Measurements from ENCODE around the gene NAP1L4. TPM values are rescaled to one million over a fixed set of nuclear protein-coding genes. Genes with fewer than 3 reads are reported as not detected.
A peak's percentile ranks its signal among the peaks of the same experiment; 100 is the strongest.

NAP1L4 gene
- total and polyA plus RNA-seq, 2 experiments from 2014 or later, result 68.8 to 121 TPM

DNA sequence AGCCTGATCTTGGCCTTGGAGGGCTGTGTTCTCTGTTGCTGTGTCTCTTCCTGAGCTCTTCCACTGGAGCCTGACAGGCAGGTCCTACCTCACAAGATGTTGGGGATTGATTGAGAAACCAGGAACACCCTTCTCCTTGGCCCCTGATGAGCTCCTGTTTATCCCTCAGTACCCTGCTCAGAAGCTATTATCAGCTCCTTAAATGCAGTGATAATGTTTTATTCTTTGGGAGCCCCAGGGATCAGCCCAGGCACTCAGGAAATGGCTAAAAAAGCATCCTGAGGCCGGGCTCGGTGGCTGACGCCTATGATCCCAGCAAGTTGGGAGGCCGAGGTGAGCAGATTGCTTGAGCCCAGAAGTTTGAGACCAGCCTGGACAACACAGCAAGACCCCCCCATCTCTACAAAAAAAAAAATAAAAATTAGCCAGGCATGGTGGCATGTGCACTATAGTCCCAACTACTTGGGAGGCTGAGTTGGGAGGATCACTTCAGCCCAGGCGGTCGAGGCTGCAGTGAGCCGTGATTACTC lies 58.0 kb downstream of the NAP1L4 start:
- Histone ChIP-seq H3K27ac (no peak overlapping the region), H3K27me3 (replicated peaks; ENCODE audit: insufficient read depth) (no peaks in the 10 kb centered on the region), H3K9me2 (ENCODE audit: insufficient read depth) (no peaks in the 10 kb centered on the region), H2AFZ (no peak overlapping the region), H3K4me3 (no peak overlapping the region), H3K79me2 (ENCODE audit: insufficient read depth) (no peaks in the 10 kb centered on the region), H3K36me3 (ENCODE audit: low read depth) (no peaks in the 10 kb centered on the region), H3K4me2 (ENCODE audit: unreplicated experiment) (no peak overlapping the region), H3K9ac (no peak overlapping the region), H3F3A (ENCODE audit: insufficient read depth) (peaks cover 8% of the 10 kb centered on the region; the same call in 1 of the 2 replicates), H4K20me1 (ENCODE audit: insufficient read depth) (no peaks in the 10 kb centered on the region), H3K9me3 (ENCODE audit: low read depth) (no peaks in the 10 kb centered on the region), H3K4me1 (ENCODE audit: insufficient read depth) (peaks cover 14% of the 10 kb centered on the region)
- TF ChIP-seq EZH2phosphoT487 (IDR thresholded peaks at IDR 0.05; ENCODE audit: insufficient read depth, low read depth), result no peak
- TF ChIP-seq EZH2 (IDR thresholded peaks at IDR 0.05; ENCODE audit: insufficient read depth, poor library complexity, severe bottlenecking), result no peak
- 93% methylated on average over 7 of the region's 7 CpGs for WGBS, 2 experiments (ENCODE audit: low coverage in 1 of 2, low lambda C conversion rate in 2 of 2, missing lambda C conversion rate in 2 of 2)
- in situ Hi-C loops (cut with MboI), result no loop called here
- no peak for DNase-seq

DNA sequence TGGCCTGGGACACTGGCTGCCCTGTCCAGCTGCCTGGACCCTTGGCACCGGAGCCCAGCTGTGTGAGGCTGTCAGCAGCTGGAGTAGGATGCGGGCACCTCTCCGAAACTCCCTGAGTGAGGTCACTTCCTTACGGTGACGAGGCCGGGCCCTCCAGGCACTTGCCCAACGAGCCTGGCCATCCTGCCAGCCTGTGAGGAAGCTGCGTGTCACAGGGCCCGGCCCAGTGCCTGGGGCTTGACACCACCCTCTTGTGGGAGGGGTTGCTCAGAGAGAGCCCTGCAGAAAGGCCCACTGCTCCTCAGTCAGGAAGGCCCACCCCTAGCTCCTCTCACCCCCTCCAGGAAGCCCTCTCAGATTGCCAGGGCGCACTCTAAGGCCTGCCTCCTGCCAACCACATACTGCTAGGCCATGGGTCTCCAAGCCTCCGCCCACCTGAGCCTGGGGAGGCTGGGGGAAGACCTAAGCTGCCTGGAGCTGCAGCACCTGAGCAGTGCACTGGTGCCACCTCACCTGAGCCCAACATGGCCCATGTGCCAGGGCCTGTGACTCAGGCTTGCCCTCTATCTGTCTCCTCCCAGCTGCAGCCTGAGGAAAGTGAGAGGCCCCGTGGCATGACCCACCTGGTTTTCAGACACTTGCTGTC lies 58.6 kb downstream of the NAP1L4 start:
- H3K27me3 ChIP-seq (replicated peaks; ENCODE audit: insufficient read depth), result no peaks in the 10 kb centered on the region
- in situ Hi-C loops (cut with MboI), result no loop called here
- peaks cover 14% of the 10 kb centered on the region for H3K4me1 ChIP-seq (ENCODE audit: insufficient read depth)
- peak overlapping the region; percentile 62 for H3K4me2 ChIP-seq (ENCODE audit: unreplicated experiment)
- H3K9me2 ChIP-seq (ENCODE audit: insufficient read depth), result no peaks in the 10 kb centered on the region
- peaks cover 8% of the 10 kb centered on the region; the same call in 1 of the 2 replicates for H3F3A ChIP-seq (ENCODE audit: insufficient read depth)
- peak; percentile 97 for DNase-seq
- H2AFZ ChIP-seq, result no peak overlapping the region
- H3K9me3 ChIP-seq (ENCODE audit: low read depth), result no peaks in the 10 kb centered on the region
- H3K4me3 ChIP-seq, result peak overlapping the region; percentile 26; the same call in 1 of the 2 replicates
- H3K36me3 ChIP-seq (ENCODE audit: low read depth), result no peaks in the 10 kb centered on the region
- H3K27ac ChIP-seq, result peak overlapping the region; percentile 82
- H3K9ac ChIP-seq, result peak overlapping the region; percentile 73
- no peaks in the 10 kb centered on the region for H4K20me1 ChIP-seq (ENCODE audit: insufficient read depth)
- no peaks in the 10 kb centered on the region for H3K79me2 ChIP-seq (ENCODE audit: insufficient read depth)
- no peak for TF ChIP-seq EZH2 (IDR thresholded peaks at IDR 0.05; ENCODE audit: insufficient read depth, poor library complexity, severe bottlenecking)
- TF ChIP-seq EZH2phosphoT487 (IDR thresholded peaks at IDR 0.05; ENCODE audit: insufficient read depth, low read depth), result no peak
- WGBS, 2 experiments (ENCODE audit: low coverage in 1 of 2, low lambda C conversion rate in 2 of 2, missing lambda C conversion rate in 2 of 2), result 20 to 22% methylated on average over 11 to 12 of the region's 12 CpGs

DNA sequence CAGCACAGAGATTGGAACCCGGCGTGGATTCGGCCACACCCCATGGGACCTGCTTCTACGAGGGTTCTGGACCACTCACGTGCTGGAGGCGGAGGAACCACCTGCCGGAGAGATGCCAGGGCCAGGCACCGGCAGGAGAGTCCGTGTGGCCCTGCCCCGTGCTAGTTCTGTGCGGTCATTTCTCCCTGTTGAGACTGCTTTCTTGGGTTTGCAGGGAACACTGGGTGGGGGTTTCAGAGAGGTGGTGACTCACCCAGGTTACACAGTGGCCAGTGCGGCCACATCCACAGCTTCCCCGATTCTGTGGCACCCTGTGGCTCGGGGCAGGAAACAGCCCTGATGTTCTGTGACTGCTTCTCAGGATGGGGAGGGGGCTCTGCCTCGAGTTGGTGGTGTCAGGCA lies 59.3 kb downstream of the NAP1L4 start:
- in situ Hi-C loops (cut with MboI), result no loop called here

DNA sequence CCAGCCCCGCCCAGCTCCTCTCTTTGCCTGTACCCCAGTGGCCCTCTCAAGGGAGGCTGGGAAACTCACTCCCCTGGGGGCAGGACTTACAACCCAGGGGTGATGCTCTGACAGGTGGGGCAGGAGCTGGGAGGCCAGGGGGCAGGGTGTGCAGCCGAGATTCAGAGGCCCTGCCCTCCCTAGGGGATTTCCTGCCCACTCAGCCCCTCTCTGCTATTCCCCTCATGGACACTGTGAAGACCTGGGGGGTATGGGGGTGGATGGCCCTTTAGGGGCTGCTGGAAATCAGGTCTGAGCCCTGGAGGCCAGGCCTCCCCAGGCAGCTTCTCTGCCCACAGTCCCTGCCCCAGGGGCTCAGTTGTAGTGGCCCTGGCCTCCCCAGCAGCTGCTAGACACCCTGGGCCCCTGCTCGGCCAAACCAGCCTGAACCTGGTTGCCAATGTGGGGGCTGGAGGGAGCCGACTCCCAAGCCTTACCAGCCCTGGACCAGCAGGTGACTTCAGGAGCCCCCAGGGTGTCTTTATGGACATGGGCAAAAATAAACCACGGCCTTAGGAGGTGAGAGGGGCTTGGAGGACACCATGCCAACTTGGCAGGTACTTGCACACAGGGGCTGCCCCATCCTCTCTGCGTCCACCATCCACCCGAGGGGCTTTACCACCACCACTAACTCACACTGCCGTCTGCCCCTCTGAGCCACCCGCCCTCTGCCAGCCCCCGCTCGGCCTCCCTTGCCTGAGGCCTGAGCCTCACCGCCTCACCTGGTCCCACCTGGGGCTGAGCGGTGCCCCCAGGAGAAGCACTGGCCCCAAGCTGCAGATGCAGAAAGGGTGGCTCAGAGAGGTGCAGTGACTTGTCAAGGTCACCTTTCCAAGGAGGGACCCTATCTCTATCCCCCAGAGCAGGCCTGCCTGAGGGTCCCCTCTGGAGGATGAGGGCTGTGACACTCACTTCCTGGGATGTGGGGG lies 60.1 kb downstream of the NAP1L4 start:
- H3K9me3 ChIP-seq (ENCODE audit: low read depth), result no peaks in the 10 kb centered on the region
- peaks cover 14% of the 10 kb centered on the region for H3K4me1 ChIP-seq (ENCODE audit: insufficient read depth)
- TF ChIP-seq EZH2 (IDR thresholded peaks at IDR 0.05; ENCODE audit: insufficient read depth, poor library complexity, severe bottlenecking), result no peak
- TF ChIP-seq EZH2phosphoT487 (IDR thresholded peaks at IDR 0.05; ENCODE audit: insufficient read depth, low read depth), result no peak
- no peaks in the 10 kb centered on the region for H4K20me1 ChIP-seq (ENCODE audit: insufficient read depth)
- no peak overlapping the region for H3K4me3 ChIP-seq
- H3K27ac ChIP-seq, result peak overlapping the region; percentile 82; the same call in 1 of the 2 replicates
- H3K79me2 ChIP-seq (ENCODE audit: insufficient read depth), result peaks cover 6% of the 10 kb centered on the region; the same call in 1 of the 2 replicates
- 0 out of 2 replicates have a peak overlapping the region, but pooled peaks have one; percentile 73 for H3K9ac ChIP-seq
- WGBS, 2 experiments (ENCODE audit: low coverage in 1 of 2, low lambda C conversion rate in 2 of 2, missing lambda C conversion rate in 2 of 2), result 73 to 83% methylated on average over 6 to 13 of the region's 13 CpGs
- H3F3A ChIP-seq (ENCODE audit: insufficient read depth), result peaks cover 8% of the 10 kb centered on the region; the same call in 1 of the 2 replicates
- no peaks in the 10 kb centered on the region for H3K36me3 ChIP-seq (ENCODE audit: low read depth)
- H3K27me3 ChIP-seq (replicated peaks; ENCODE audit: insufficient read depth), result no peaks in the 10 kb centered on the region
- DNase-seq, result no peak
- in situ Hi-C loops (cut with MboI), result no loop called here
- no peaks in the 10 kb centered on the region for H3K9me2 ChIP-seq (ENCODE audit: insufficient read depth)
- H3K4me2 ChIP-seq (ENCODE audit: unreplicated experiment), result no peak overlapping the region
- H2AFZ ChIP-seq, result no peak overlapping the region

More for the DNA sequence above, 59.3 kb downstream of the NAP1L4 start:
- Histone ChIP-seq H3K4me3 (peak overlapping the region; percentile 26; the same call in 1 of the 2 replicates), H3K4me1 (ENCODE audit: insufficient read depth) (peaks cover 14% of the 10 kb centered on the region), H3K9me2 (ENCODE audit: insufficient read depth) (no peaks in the 10 kb centered on the region), H4K20me1 (ENCODE audit: insufficient read depth) (no peaks in the 10 kb centered on the region), H2AFZ (no peak overlapping the region), H3K79me2 (ENCODE audit: insufficient read depth) (peaks cover 3% of the 10 kb centered on the region; the same call in 1 of the 2 replicates), H3K27ac (peak overlapping the region; percentile 82), H3K36me3 (ENCODE audit: low read depth) (no peaks in the 10 kb centered on the region), H3K27me3 (replicated peaks; ENCODE audit: insufficient read depth) (no peaks in the 10 kb centered on the region), H3K4me2 (ENCODE audit: unreplicated experiment) (peak overlapping the region; percentile 62), H3K9me3 (ENCODE audit: low read depth) (no peaks in the 10 kb centered on the region), H3K9ac (peak overlapping the region; percentile 73), H3F3A (ENCODE audit: insufficient read depth) (peaks cover 8% of the 10 kb centered on the region; the same call in 1 of the 2 replicates)
- DNase-seq, result peak; percentile 83
- TF ChIP-seq EZH2phosphoT487 (IDR thresholded peaks at IDR 0.05; ENCODE audit: insufficient read depth, low read depth) (no peak), EZH2 (IDR thresholded peaks at IDR 0.05; ENCODE audit: insufficient read depth, poor library complexity, severe bottlenecking) (no peak)
- WGBS, 2 experiments (ENCODE audit: low coverage in 1 of 2, low lambda C conversion rate in 2 of 2, missing lambda C conversion rate in 2 of 2), result 40 to 45% methylated on average over 15 of the region's 15 CpGs
